GM13976 (cell line): ENCODE data around the gene SGTB.
A peak's percentile ranks its signal among the peaks of the same experiment; 100 is the strongest.

ENCODE experiments used
- DNase-seq: peaks from one replicate; pipeline ENCODE4 v3.0.0; 2012; ENCODE audit warnings: low spot score
- in situ Hi-C: fragments of 300-500 bp; cut with MboI; formaldehyde crosslinking; loops from one replicate; pipeline ENCODE4 v1.12.0; 2022; ENCODE audit warnings: low sequenced_read_pairs, mixed read lengths, inconsistent platforms; ENCODE audit not compliant: unreplicated experiment
- TF ChIP-seq, protein P1 (sequence below): IDR thresholded peaks from 2 replicates; pipeline ENCODE4 v1.5.1; 2012; ENCODE audit warnings: borderline replicate concordance, mild to moderate bottlenecking; ENCODE audit not compliant: insufficient read depth; ENCODE audit errors: extremely low read depth, missing control alignments, control extremely low read depth

SGTB gene

DNA sequence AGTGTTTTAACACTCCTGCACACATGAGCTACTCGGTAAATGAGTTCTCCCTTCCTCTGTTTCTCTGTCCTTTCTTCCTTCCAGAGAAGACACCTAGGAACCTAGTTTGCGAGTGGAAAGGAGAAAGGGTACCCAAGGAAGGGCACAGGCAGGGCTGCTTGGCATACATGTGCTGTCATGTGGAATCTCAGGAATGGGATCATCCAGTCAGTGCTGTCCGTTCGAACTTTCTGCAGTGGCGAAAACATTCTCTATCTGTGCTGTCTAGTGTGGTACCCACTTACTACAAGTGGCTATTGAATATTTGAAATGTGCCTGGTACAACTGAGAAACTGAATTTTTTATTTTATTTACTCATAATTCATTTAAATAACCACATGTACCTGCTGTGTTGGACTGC lies 28.0 kb upstream of the SGTB start:
- DNase-seq, result no peak
- in situ Hi-C loops, result no loop called here

DNA sequence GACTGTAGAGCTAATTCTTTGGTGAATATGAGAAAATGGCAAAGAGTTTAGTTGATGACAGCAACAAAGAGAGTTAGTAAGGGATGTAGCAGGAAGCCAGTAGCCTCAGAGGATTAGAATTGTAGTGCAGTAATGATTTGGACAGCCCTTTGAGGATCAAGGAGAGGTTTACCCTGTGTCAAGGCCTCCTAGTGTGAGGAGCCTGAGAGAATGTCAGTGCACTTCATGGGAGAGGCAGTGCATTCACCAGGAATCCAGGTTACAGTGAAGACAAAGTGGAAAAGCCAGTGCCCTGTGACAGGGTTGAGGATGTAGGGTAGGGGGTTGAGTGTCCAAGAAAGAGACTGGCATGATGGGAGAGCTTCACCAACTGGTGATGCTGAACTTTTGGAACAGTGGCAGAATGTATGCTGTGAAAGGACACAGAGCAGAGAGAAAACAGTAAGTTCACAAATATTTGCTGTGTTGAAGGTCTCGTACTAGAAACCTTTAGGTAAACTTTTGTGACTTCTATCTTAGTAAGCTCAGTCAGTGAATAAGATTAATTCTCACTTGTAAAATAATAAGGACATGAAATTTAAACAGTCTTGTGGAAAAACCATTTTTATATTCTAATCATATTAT lies 27.4 kb upstream of the SGTB start:
- TF ChIP-seq, protein P1, sequence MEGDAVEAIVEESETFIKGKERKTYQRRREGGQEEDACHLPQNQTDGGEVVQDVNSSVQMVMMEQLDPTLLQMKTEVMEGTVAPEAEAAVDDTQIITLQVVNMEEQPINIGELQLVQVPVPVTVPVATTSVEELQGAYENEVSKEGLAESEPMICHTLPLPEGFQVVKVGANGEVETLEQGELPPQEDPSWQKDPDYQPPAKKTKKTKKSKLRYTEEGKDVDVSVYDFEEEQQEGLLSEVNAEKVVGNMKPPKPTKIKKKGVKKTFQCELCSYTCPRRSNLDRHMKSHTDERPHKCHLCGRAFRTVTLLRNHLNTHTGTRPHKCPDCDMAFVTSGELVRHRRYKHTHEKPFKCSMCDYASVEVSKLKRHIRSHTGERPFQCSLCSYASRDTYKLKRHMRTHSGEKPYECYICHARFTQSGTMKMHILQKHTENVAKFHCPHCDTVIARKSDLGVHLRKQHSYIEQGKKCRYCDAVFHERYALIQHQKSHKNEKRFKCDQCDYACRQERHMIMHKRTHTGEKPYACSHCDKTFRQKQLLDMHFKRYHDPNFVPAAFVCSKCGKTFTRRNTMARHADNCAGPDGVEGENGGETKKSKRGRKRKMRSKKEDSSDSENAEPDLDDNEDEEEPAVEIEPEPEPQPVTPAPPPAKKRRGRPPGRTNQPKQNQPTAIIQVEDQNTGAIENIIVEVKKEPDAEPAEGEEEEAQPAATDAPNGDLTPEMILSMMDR, result no peak
- in situ Hi-C loops, result no loop called here
- DNase-seq, result no peak

More for the DNA sequence above, 28.0 kb upstream of the SGTB start:
- TF ChIP-seq, protein P1, result no peak

DNA sequence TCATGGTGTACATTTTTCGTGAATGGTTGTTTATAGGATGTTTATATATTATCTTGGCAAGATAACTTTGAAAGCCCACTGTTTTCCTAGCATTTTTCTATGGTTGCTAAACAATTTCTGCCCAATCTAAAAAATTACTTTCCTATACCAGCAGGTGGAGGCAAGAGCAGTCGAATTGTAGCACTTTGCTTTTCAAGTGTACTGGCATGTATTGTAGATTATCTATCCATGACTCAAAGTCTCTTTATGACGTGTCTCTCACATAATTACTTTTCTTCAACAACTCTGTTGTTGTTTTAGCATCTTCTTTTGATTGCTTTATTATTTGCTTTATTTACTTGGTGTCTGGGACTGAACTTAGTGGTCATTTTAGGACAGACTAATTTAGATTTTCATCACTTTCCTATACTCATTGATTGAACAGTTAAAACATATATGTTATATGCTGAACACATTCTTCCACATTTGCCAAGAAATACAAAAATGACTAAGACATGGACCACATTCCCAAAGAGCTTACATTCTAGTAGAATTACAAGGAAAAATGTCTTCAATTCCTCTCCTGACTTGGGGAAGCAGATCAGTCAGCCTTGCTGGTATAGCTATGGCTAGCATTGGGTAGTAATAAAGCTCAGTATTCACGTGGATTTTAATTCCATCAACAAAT lies 20.8 kb upstream of the SGTB start:
- in situ Hi-C loops, result no loop called here
- DNase-seq, result peak; percentile 68

DNA sequence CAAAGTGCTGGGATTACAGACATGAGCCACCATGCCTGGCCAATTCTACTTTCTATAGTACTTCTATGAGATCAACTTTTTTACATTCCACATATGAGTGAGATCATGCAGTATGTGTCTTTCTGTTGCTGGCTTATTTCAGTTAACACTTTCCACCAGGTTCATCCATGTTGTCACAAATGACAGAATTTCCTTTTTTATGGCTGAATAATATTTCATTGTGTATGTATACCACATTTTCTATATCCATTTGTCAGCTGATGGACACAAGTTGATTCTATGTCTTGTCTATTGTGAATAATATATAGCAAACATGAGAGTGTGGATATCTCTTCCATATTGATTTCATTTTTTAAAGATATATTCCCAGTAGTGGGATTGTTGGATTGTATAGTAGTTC lies 17.3 kb upstream of the SGTB start:
- DNase-seq, result no peak
- TF ChIP-seq, protein P1, result no peak
- in situ Hi-C loops, result no loop called here

More for the DNA sequence above, 20.8 kb upstream of the SGTB start:
- TF ChIP-seq, protein P1, result peak; percentile 34

DNA sequence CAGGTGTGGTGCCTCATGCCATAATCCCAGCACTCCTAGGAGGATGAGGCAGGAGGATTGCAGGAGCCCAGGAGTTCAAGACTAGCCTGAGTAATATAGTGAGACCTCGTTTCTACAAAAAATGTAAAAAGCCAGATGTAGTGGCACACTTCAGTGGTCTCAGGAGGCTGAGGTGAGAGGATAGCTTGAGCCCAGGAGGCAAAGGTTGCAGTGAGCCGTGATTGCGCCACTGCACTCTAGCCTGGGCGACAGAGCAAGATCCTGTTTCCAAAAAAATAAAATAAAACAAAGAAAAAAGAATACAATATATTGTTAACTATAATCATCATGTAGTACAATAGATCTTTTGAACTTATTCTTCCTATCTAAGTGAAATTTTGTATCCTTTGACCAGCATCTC lies 16.4 kb upstream of the SGTB start:
- DNase-seq, result no peak
- in situ Hi-C loops, result no loop called here
- TF ChIP-seq, protein P1, result no peak

DNA sequence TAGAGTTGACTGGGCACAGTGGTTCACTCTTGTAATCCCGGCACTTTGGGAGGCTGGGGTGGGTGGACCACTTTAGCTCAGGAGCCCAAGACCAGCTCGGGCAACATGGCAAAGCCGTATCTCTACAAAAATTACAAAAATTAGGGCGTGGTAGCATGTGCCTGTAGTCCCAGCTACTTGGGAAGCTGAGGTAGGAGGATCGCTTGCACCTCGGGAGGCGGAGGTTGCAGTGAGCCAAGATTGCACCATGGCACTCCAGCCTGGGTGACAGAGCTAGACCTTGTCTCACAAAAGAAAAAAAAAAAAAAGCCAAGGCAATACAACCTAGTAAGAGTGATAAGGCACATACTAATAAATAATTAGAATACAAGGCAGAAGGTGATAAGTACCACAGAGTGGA lies 15.9 kb upstream of the SGTB start:
- TF ChIP-seq, protein P1, result no peak
- in situ Hi-C loops, result no loop called here
- no peak for DNase-seq
